Adipocyte (in vitro differentiated cells): ENCODE results near the gene AUTS2.

Source experiments
- DNase-seq: peaks from one replicate; pipeline ENCODE4 v3.0.0-alpha.2; 2015; ENCODE audit warnings: low read depth
- H3K27me3 ChIP-seq: replicated peaks from 2 replicates; pipeline ENCODE4 v1.7.0; 2013; ENCODE audit warnings: mild to moderate bottlenecking, low read length, moderate library complexity; ENCODE audit not compliant: control insufficient read depth, insufficient read depth
- H3K36me3 ChIP-seq: 2 replicates; pipeline ENCODE4 v1.7.0; 2013; ENCODE audit warnings: low read length, mild to moderate bottlenecking, moderate library complexity; ENCODE audit not compliant: control insufficient read depth, insufficient read depth, severe bottlenecking
- H3K4me1 ChIP-seq: 2 replicates; pipeline ENCODE4 v1.7.0; 2013; ENCODE audit warnings: mild to moderate bottlenecking, low read length, moderate library complexity; ENCODE audit not compliant: control insufficient read depth, insufficient read depth
- H3K4me3 ChIP-seq: 2 replicates; pipeline ENCODE4 v1.7.0; 2013; ENCODE audit warnings: mild to moderate bottlenecking, low read length, moderate library complexity
- H3K9ac ChIP-seq: 2 replicates; pipeline ENCODE4 v1.7.0; 2013; ENCODE audit warnings: mild to moderate bottlenecking, low read length, moderate library complexity
- H3K9me3 ChIP-seq: 2 replicates; pipeline ENCODE4 v1.7.0; 2013; ENCODE audit warnings: mild to moderate bottlenecking, low read length, moderate library complexity; ENCODE audit not compliant: control insufficient read depth

AUTS2 gene

GRCh38 chr7:69692611-69693010 lies 94.3 kb downstream of the AUTS2 start:
- Histone ChIP-seq H3K4me1 (peaks cover 8% of the 10 kb centered on the region), H3K9ac (no peak overlapping the region), H3K9me3 (no peaks in the 10 kb centered on the region), H3K27me3 (no peaks in the 10 kb centered on the region), H3K4me3 (no peak overlapping the region), H3K36me3 (no peaks in the 10 kb centered on the region)
- DNase-seq = no peak

- no peaks in the 10 kb centered on the region for H3K9me3 ChIP-seq
- no peak overlapping the region for H3K4me3 ChIP-seq
- H3K27me3 ChIP-seq = no peaks in the 10 kb centered on the region
- no peak for DNase-seq
- H3K4me1 ChIP-seq = peaks cover 5% of the 10 kb centered on the region
- no peaks in the 10 kb centered on the region for H3K36me3 ChIP-seq
- H3K9ac ChIP-seq = no peak overlapping the region
Observed at GRCh38 chr7:69693042-69693441, 94.8 kb downstream of the AUTS2 start.

- Histone ChIP-seq H3K27me3 (no peaks in the 10 kb centered on the region), H3K9ac (no peak overlapping the region), H3K4me3 (no peak overlapping the region), H3K36me3 (no peaks in the 10 kb centered on the region), H3K9me3 (no peaks in the 10 kb centered on the region), H3K4me1 (peaks cover 5% of the 10 kb centered on the region)
- no peak for DNase-seq
Observed at GRCh38 chr7:69696054-69696591, 97.8 kb downstream of the AUTS2 start.

GRCh38 chr7:69696686-69697685 lies 98.7 kb downstream of the AUTS2 start:
- DNase-seq = no peak

GRCh38 chr7:69698109-69698825 lies 100.0 kb downstream of the AUTS2 start:
- no peak for DNase-seq
- peaks cover 4% of the 10 kb centered on the region for H3K4me1 ChIP-seq
- no peak overlapping the region for H3K4me3 ChIP-seq

More at GRCh38 chr7:69696686-69697685, 98.7 kb downstream of the AUTS2 start:
- Histone ChIP-seq H3K9me3 (no peaks in the 10 kb centered on the region), H3K4me1 (peaks cover 5% of the 10 kb centered on the region), H3K36me3 (no peaks in the 10 kb centered on the region), H3K27me3 (no peaks in the 10 kb centered on the region), H3K9ac (no peak overlapping the region), H3K4me3 (no peak overlapping the region)

DNA sequence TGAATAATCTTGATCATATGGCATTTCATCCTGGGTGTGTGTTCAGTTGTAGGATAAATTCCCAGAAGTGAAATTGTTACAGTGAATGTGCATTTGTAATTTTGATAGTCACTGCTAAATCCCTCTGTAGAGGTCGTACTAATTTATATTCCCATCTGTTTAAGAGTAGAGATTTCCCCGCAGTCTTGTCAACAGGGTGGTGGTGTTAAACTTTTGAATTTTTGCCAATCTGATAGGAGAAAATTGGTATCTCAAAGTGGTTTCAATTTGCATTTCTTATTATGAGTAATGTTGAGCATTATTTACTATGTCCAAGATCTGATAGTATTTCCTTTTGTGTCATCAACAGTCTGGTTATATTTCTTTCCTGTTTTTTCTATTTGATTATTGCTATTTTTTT lies 101.7 kb downstream of the AUTS2 start:
- no peaks in the 10 kb centered on the region for H3K27me3 ChIP-seq
- no peak overlapping the region for H3K4me3 ChIP-seq
- H3K9me3 ChIP-seq = no peaks in the 10 kb centered on the region
- no peaks in the 10 kb centered on the region for H3K4me1 ChIP-seq
- H3K36me3 ChIP-seq = no peaks in the 10 kb centered on the region
- no peak for DNase-seq
- no peak overlapping the region for H3K9ac ChIP-seq

More at GRCh38 chr7:69698109-69698825, 100.0 kb downstream of the AUTS2 start:
- H3K36me3 ChIP-seq = no peaks in the 10 kb centered on the region
- H3K9me3 ChIP-seq = no peaks in the 10 kb centered on the region
- no peaks in the 10 kb centered on the region for H3K27me3 ChIP-seq
- no peak overlapping the region for H3K9ac ChIP-seq

GRCh38 chr7:69700331-69700730 lies 102.1 kb downstream of the AUTS2 start:
- Histone ChIP-seq H3K27me3 (no peaks in the 10 kb centered on the region), H3K9ac (no peak overlapping the region), H3K9me3 (no peaks in the 10 kb centered on the region), H3K4me1 (no peaks in the 10 kb centered on the region), H3K4me3 (no peak overlapping the region), H3K36me3 (no peaks in the 10 kb centered on the region)
- no peak for DNase-seq

DNA sequence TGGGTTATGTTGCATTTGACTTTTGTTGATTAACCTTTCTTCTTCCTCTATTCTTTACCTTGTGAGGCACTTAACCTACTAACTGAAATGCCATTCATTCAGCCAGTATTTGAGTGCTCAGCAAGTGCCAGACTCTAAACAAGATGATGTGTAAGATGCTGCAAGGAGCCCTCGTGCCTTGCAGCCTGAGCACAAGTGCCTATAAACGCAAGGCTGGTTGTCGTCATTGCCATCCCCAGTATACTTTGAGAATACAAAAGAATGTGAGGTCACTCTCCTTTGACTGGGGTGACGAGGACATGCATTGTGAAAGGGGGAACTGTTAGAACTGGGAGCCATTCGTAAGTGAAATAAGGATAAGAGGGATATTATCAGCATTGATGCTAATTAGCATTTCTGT lies 103.0 kb downstream of the AUTS2 start:
- no peak for DNase-seq
- Histone ChIP-seq H3K4me3 (no peak overlapping the region), H3K27me3 (no peaks in the 10 kb centered on the region), H3K36me3 (no peaks in the 10 kb centered on the region), H3K9me3 (no peaks in the 10 kb centered on the region), H3K4me1 (no peaks in the 10 kb centered on the region), H3K9ac (no peak overlapping the region)

- H3K36me3 ChIP-seq = no peaks in the 10 kb centered on the region
- no peak overlapping the region for H3K4me3 ChIP-seq
- DNase-seq = no peak
- H3K27me3 ChIP-seq = no peaks in the 10 kb centered on the region
- H3K9ac ChIP-seq = no peak overlapping the region
- no peaks in the 10 kb centered on the region for H3K4me1 ChIP-seq
- H3K9me3 ChIP-seq = no peaks in the 10 kb centered on the region
Observed at GRCh38 chr7:69702357-69702756, 104.1 kb downstream of the AUTS2 start.

GRCh38 chr7:69703099-69703498 lies 104.8 kb downstream of the AUTS2 start:
- Histone ChIP-seq H3K9me3 (no peaks in the 10 kb centered on the region), H3K36me3 (no peaks in the 10 kb centered on the region), H3K4me3 (no peak overlapping the region), H3K4me1 (no peaks in the 10 kb centered on the region), H3K27me3 (no peaks in the 10 kb centered on the region), H3K9ac (no peak overlapping the region)
- DNase-seq = no peak

- Histone ChIP-seq H3K36me3 (no peaks in the 10 kb centered on the region), H3K4me3 (no peak overlapping the region), H3K4me1 (peaks cover 8% of the 10 kb centered on the region), H3K9me3 (no peaks in the 10 kb centered on the region), H3K27me3 (no peaks in the 10 kb centered on the region), H3K9ac (no peak overlapping the region)
- no peak for DNase-seq
Observed at GRCh38 chr7:69706070-69706469, 107.8 kb downstream of the AUTS2 start.
